Gastroesophageal sphincter (tissue), 4 donors: ENCODE results near the gene SOX6. TPM values are rescaled to one million over a fixed set of nuclear protein-coding genes. Genes with fewer than 3 reads are reported as not detected.

Experiments used
- ATAC-seq: fragments of 150-250 bp; one replicate; pipeline ENCODE4 v1.9.1; 2016; ENCODE audit warnings: mild to moderate bottlenecking, moderate library complexity
- H3K27ac ChIP-seq, 4 donors: fragments of 200-600 bp; sonication (generic) in 3 of 4; 1 replicate in 3 of 4; 2 replicates in 1 of 4; pipeline ENCODE4 v1.5.1; 2016 to 2019
- H3K27me3 ChIP-seq: fragments of 200-600 bp; sonication (generic); one replicate; pipeline ENCODE4 v1.5.1; 2019
- H3K36me3 ChIP-seq, 2 donors: fragments of 200-600 bp; sonication (generic); one replicate each; pipeline ENCODE4 v1.5.1; 2019; ENCODE audit warnings: control low read depth in 1 of 2
- H3K4me1 ChIP-seq, 3 donors: fragments of 200-600 bp; sonication (generic); 1 replicate in 2 of 3; 2 replicates in 1 of 3; pipeline ENCODE4 v1.5.1; 2016 to 2019; ENCODE audit warnings: control low read depth in 2 of 3
- H3K4me3 ChIP-seq, 2 donors: fragments of 200-600 bp; sonication (generic); one replicate each; pipeline ENCODE4 v1.5.1; 2019; ENCODE audit warnings: mild to moderate bottlenecking in 1 of 2, moderate library complexity in 1 of 2
- H3K9me3 ChIP-seq, 3 donors: fragments of 200-600 bp; sonication (generic); one replicate each; pipeline ENCODE4 v1.5.1; 2017 to 2019; ENCODE audit warnings: control low read depth in 2 of 3
- CTCF ChIP-seq, 4 experiments: fragments of 200-600 bp in 2 of 4; fragments of 450-650 bp in 2 of 4; sonication (generic) in 1 of 4; IDR thresholded peaks; one replicate each; pipeline ENCODE4 v1.5.1; 2017 to 2019; ENCODE audit warnings: antibody characterized with exemption in 4 of 4, mild to moderate bottlenecking in 2 of 4, moderate library complexity in 2 of 4
- EP300 ChIP-seq: sonication (generic); formaldehyde crosslinking; IDR thresholded peaks from one replicate; pipeline ENCODE4 v1.6.1; 2017; ENCODE audit warnings: antibody characterized with exemption, mild to moderate bottlenecking
- POLR2A ChIP-seq, 2 donors: fragments of 450-650 bp; IDR thresholded peaks; one replicate each; pipeline ENCODE4 v1.6.1; 2017; ENCODE audit warnings: antibody characterized with exemption in 2 of 2, mild to moderate bottlenecking in 2 of 2, moderate library complexity in 1 of 2
- POLR2AphosphoS5 ChIP-seq: sonication (generic); formaldehyde crosslinking; IDR thresholded peaks from one replicate; pipeline ENCODE4 v1.6.1; 2017; ENCODE audit warnings: antibody characterized with exemption
- WGBS, 2 donors: methylation state at CpG; one replicate each; pipeline ENCODE4 v1.1.5; 2018; ENCODE audit warnings: low coverage in 1 of 2; 5-methylcytosine and 5-hydroxymethylcytosine counted together
- total RNA-seq, 4 donors: library from RNA; depleted of rRNA; stranded (reverse); fragments of >200 nt; gene quantifications; one replicate each; pipeline ENCODE4 v1.1.0, GENCODE V29; 2016

Gene SOX6
- total RNA-seq, 4 donors from 2014 or later, result 1.2 to 21.9 (median 6.5) TPM

GRCh38 chr11:15945726-15946125, 410.6 kb downstream of the SOX6 start:
- Histone ChIP-seq H3K27ac (no peak overlapping the region), H3K27me3 (no peaks in the 10 kb centered on the region), H3K4me1 (no peaks in the 10 kb centered on the region), H3K36me3 (no peaks in the 10 kb centered on the region), H3K9me3 (peaks cover 0 to 15% (median 0%) of the 10 kb centered on the region in 3 donors), H3K4me3 (no peak overlapping the region)
- ATAC-seq, result no peak
- no peak for TF ChIP-seq CTCF (IDR thresholded peaks at IDR 0.05)
- no peak for TF ChIP-seq POLR2A (IDR thresholded peaks at IDR 0.05)
- no peak for TF ChIP-seq POLR2AphosphoS5
- TF ChIP-seq EP300, result no peak
- 67 to 100% methylated on average over 1 of the region's 1 CpG for WGBS, 2 donors

GRCh38 chr11:15944460-15944859, 411.9 kb downstream of the SOX6 start:
- TF ChIP-seq EP300, result no peak
- no peak for TF ChIP-seq POLR2A (IDR thresholded peaks at IDR 0.05)
- TF ChIP-seq CTCF (IDR thresholded peaks at IDR 0.05), result no peak
- no peak for TF ChIP-seq POLR2AphosphoS5
- Histone ChIP-seq H3K27ac (no peak overlapping the region), H3K27me3 (no peaks in the 10 kb centered on the region), H3K4me1 (no peaks in the 10 kb centered on the region), H3K9me3 (peaks cover 0 to 15% (median 0%) of the 10 kb centered on the region in 3 donors), H3K36me3 (no peaks in the 10 kb centered on the region), H3K4me3 (no peak overlapping the region)
- no peak for ATAC-seq

GRCh38 chr11:15943418-15944197, 412.7 kb downstream of the SOX6 start:
- Histone ChIP-seq H3K27ac (no peak overlapping the region), H3K4me3 (no peak overlapping the region), H3K27me3 (no peaks in the 10 kb centered on the region), H3K36me3 (no peaks in the 10 kb centered on the region), H3K9me3 (peaks cover 0 to 15% (median 0%) of the 10 kb centered on the region in 3 donors), H3K4me1 (peaks cover 0 to 4% (median 0%) of the 10 kb centered on the region in 3 donors)
- 87% methylated on average over 2 of the region's 7 CpGs; no CpG with 5 or more reads in 1 of the 2 donors for WGBS, 2 donors
- TF ChIP-seq EP300, result no peak
- no peak for TF ChIP-seq POLR2A (IDR thresholded peaks at IDR 0.05)
- TF ChIP-seq CTCF (IDR thresholded peaks at IDR 0.05), result no peak
- TF ChIP-seq POLR2AphosphoS5, result no peak
- ATAC-seq, result no peak

- Histone ChIP-seq H3K27me3 (no peaks in the 10 kb centered on the region), H3K4me1 (peaks cover 0 to 10% (median 0%) of the 10 kb centered on the region in 3 donors), H3K4me3 (no peak overlapping the region), H3K27ac (no peak overlapping the region), H3K9me3 (peaks cover 0 to 14% (median 0%) of the 10 kb centered on the region in 3 donors), H3K36me3 (no peaks in the 10 kb centered on the region)
- no peak for ATAC-seq
- 100% methylated on average over 1 of the region's 9 CpGs; no CpG with 5 or more reads in 1 of the 2 donors for WGBS, 2 donors
- TF ChIP-seq POLR2AphosphoS5 (no peak), POLR2A (IDR thresholded peaks at IDR 0.05) (no peak), EP300 (no peak), CTCF (IDR thresholded peaks at IDR 0.05) (no peak)
Measured at GRCh38 chr11:15942936-15943335, 413.4 kb downstream of the SOX6 start.

GRCh38 chr11:15942126-15942525, 414.2 kb downstream of the SOX6 start:
- Histone ChIP-seq H3K27ac (no peak overlapping the region), H3K4me3 (no peak overlapping the region), H3K27me3 (no peaks in the 10 kb centered on the region), H3K4me1 (peaks cover 0 to 18% (median 0%) of the 10 kb centered on the region in 3 donors), H3K36me3 (no peaks in the 10 kb centered on the region), H3K9me3 (peaks cover 0 to 9% (median 0%) of the 10 kb centered on the region in 3 donors)
- TF ChIP-seq EP300, result no peak
- TF ChIP-seq POLR2A (IDR thresholded peaks at IDR 0.05), result no peak
- no peak for TF ChIP-seq POLR2AphosphoS5
- TF ChIP-seq CTCF (IDR thresholded peaks at IDR 0.05), result no peak
- ATAC-seq, result no peak
- 94 to 100% methylated on average over 2 to 7 of the region's 7 CpGs for WGBS, 2 donors
